IPS-18a (cell line): ENCODE data around the gene NPBWR2.

Experiments used
- H3K27ac ChIP-seq: one replicate; pipeline ENCODE4 v1.5.1; 2013; ENCODE audit warnings: low read length
- H3K27me3 ChIP-seq: one replicate; pipeline ENCODE4 v1.6.1; 2013; ENCODE audit warnings: mild to moderate bottlenecking, low read length; ENCODE audit not compliant: control insufficient read depth, insufficient read depth
- H3K36me3 ChIP-seq: one replicate; pipeline ENCODE4 v1.6.1; 2013; ENCODE audit warnings: low read depth, low read length; ENCODE audit not compliant: control insufficient read depth
- H3K4me1 ChIP-seq: one replicate; pipeline ENCODE4 v1.6.1; 2013; ENCODE audit warnings: low read depth, low read length; ENCODE audit not compliant: control insufficient read depth
- H3K4me3 ChIP-seq: one replicate; pipeline ENCODE4 v1.5.1; 2013; ENCODE audit warnings: low read length
- H3K9ac ChIP-seq: one replicate; pipeline ENCODE4 v1.6.1; 2013; ENCODE audit warnings: mild to moderate bottlenecking, low read length, moderate library complexity
- H3K9me3 ChIP-seq: one replicate; pipeline ENCODE4 v1.6.1; 2013; ENCODE audit warnings: low read depth, low read length; ENCODE audit not compliant: control insufficient read depth

NPBWR2 gene

DNA sequence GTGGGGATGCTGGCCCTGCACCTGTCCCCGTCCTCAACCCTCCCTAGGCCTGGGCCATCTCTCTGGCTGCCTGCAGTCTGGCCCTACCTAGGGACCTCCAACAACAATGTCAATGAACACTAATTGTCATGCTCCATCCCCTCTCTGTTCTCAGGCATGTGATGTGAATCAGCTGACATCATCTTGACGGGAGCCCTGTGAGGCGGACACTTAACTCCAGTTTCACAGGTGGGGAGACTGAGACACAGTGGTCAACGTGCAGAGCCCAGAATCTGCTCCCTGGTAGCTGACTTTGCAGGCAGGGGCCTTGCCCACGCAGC lies 45.1 kb downstream of the NPBWR2 start:
- peak overlapping the region; percentile 73 for H3K4me3 ChIP-seq
- no peak overlapping the region for H3K9ac ChIP-seq
- H3K36me3 ChIP-seq, result no peaks in the 10 kb centered on the region
- peaks cover 4% of the 10 kb centered on the region for H3K4me1 ChIP-seq
- no peak overlapping the region for H3K27ac ChIP-seq
- no peaks in the 10 kb centered on the region for H3K9me3 ChIP-seq
- no peaks in the 10 kb centered on the region for H3K27me3 ChIP-seq

GRCh38 chr20:64058536-64058935 lies 48.8 kb downstream of the NPBWR2 start:
- Histone ChIP-seq H3K27me3 (no peaks in the 10 kb centered on the region), H3K4me3 (no peak overlapping the region), H3K36me3 (no peaks in the 10 kb centered on the region), H3K9me3 (no peaks in the 10 kb centered on the region), H3K4me1 (peaks cover 4% of the 10 kb centered on the region), H3K27ac (no peak overlapping the region), H3K9ac (no peak overlapping the region)

GRCh38 chr20:64057628-64058498 lies 49.5 kb downstream of the NPBWR2 start:
- no peaks in the 10 kb centered on the region for H3K36me3 ChIP-seq
- H3K4me1 ChIP-seq, result peaks cover 4% of the 10 kb centered on the region
- no peak overlapping the region for H3K9ac ChIP-seq
- no peaks in the 10 kb centered on the region for H3K9me3 ChIP-seq
- H3K27ac ChIP-seq, result no peak overlapping the region
- no peaks in the 10 kb centered on the region for H3K27me3 ChIP-seq
- H3K4me3 ChIP-seq, result no peak overlapping the region

- Histone ChIP-seq H3K27ac (no peak overlapping the region), H3K4me1 (peaks cover 4% of the 10 kb centered on the region), H3K9me3 (no peaks in the 10 kb centered on the region), H3K4me3 (no peak overlapping the region), H3K9ac (no peak overlapping the region), H3K36me3 (no peaks in the 10 kb centered on the region), H3K27me3 (no peaks in the 10 kb centered on the region)
These were observed 50.3 kb downstream of the NPBWR2 start for GRCh38 chr20:64056889-64057627.

GRCh38 chr20:64056639-64056888 lies 50.8 kb downstream of the NPBWR2 start:
- peaks cover 4% of the 10 kb centered on the region for H3K27me3 ChIP-seq
- no peaks in the 10 kb centered on the region for H3K36me3 ChIP-seq
- H3K27ac ChIP-seq, result no peak overlapping the region
- H3K9ac ChIP-seq, result no peak overlapping the region
- H3K4me1 ChIP-seq, result peaks cover 4% of the 10 kb centered on the region
- H3K9me3 ChIP-seq, result no peaks in the 10 kb centered on the region
- H3K4me3 ChIP-seq, result no peak overlapping the region

GRCh38 chr20:64055893-64056638 lies 51.3 kb downstream of the NPBWR2 start:
- H3K27me3 ChIP-seq, result peaks cover 9% of the 10 kb centered on the region
- H3K9ac ChIP-seq, result no peak overlapping the region
- peaks cover 4% of the 10 kb centered on the region for H3K4me1 ChIP-seq
- H3K27ac ChIP-seq, result no peak overlapping the region
- no peak overlapping the region for H3K4me3 ChIP-seq
- H3K36me3 ChIP-seq, result no peaks in the 10 kb centered on the region
- no peaks in the 10 kb centered on the region for H3K9me3 ChIP-seq

GRCh38 chr20:64055396-64055892 lies 51.9 kb downstream of the NPBWR2 start:
- Histone ChIP-seq H3K4me3 (no peak overlapping the region), H3K9ac (no peak overlapping the region), H3K27ac (no peak overlapping the region), H3K27me3 (peaks cover 15% of the 10 kb centered on the region), H3K36me3 (no peaks in the 10 kb centered on the region), H3K4me1 (peaks cover 4% of the 10 kb centered on the region), H3K9me3 (no peaks in the 10 kb centered on the region)

DNA sequence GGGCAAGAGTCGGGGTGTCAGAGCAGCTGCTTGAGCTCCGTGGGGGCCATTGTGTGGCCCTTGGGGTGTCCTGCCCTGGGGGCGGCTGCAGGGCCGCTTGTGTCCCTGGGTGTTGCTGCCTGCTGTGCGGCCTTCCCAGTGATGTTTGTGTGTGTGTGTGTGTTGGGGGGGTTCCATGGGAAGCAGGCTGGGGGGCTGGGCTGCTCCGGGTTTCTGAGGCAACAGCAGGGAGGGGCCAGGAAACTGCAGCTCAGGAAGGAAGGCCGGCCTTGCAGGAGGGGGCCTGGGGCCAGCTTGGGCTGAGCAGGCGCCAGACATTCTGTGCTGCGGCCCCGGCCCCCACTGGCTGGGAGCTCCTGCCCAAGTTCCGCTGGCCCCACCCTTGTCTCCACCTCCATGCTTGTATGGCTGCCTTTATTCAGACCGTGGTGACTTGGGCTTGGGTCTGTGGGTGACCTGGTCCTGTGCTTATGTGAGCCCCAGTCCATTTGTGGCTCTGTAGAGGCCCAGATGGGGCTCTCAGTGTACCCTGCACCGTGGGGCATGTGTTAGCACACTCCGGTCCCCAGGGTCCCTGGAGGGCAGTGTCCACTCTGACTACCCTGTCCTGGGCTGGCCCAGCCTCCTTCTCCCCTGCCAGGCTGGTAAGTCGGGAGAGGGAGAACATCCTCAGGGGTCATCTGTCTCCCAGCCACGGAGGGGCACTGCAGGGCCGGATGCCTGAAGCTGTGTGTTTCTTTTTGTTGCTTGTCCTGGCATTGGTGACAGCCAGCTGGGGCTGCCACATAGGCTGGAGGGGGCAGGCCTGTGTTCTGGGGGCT lies 53.3 kb downstream of the NPBWR2 start:
- peaks cover 24% of the 10 kb centered on the region for H3K27me3 ChIP-seq
- H3K36me3 ChIP-seq, result no peaks in the 10 kb centered on the region
- no peak overlapping the region for H3K9ac ChIP-seq
- H3K4me3 ChIP-seq, result no peak overlapping the region
- no peaks in the 10 kb centered on the region for H3K9me3 ChIP-seq
- peaks cover 4% of the 10 kb centered on the region for H3K4me1 ChIP-seq
- H3K27ac ChIP-seq, result no peak overlapping the region
